K562 (cell line): ENCODE measurements around the gene ANKRD7. TPM values are rescaled to one million over a fixed set of nuclear protein-coding genes. Genes with fewer than 3 reads are reported as not detected.

ENCODE experiments used
- ATAC-seq: fragments of 200-7000 bp; cut with Tn5 transposase; 3 replicates; pipeline ENCODE4 v1.9.1; 2020; ENCODE audit warnings: moderate library complexity
- BruUV-seq: library from RNA; stranded (reverse); fragments of 400-500 nt; replicated peaks from 2 replicates; lab custom pipeline; 2021; lab: Mats Ljungman, UMichigan
- CTCF ChIA-PET: fragments of 300-600 bp; formaldehyde crosslinking; extraction: SDS; loops from one replicate; lab custom pipeline; 2021; ENCODE audit warnings: low intra/inter-chr PET ratio; lab: Yijun Ruan, JAX
- POLR2A ChIA-PET: fragments of 300-600, 350-650 bp; sonication (Branson Sonifier 250); formaldehyde crosslinking; extraction: SDS; loops from one replicate; lab custom pipeline; 2021; ENCODE audit warnings: antibody characterized with exemption, inconsistent platforms; lab: Yijun Ruan, JAX
- DNase-seq, 4 experiments: peaks; one replicate each; pipeline versions ENCODE4 v3.0.0 to v3.0.0-alpha.2; 2011 to 2018; ENCODE audit warnings: low spot score in 3 of 4, mixed read lengths in 3 of 4; ENCODE audit errors: extremely low read depth in 1 of 4
- FAIRE-seq: peaks from 2 replicates; lab custom pipeline; 2011; peaks lifted over from hg19 to GRCh38; lab: Jason Lieb, UNC
- H2AFZ ChIP-seq: 2 replicates; pipeline ENCODE4 v1.6.0; 2011; ENCODE audit warnings: low read depth, low read length, control low read depth, inconsistent platforms
- H3K27ac ChIP-seq: fragments of 200-600 bp; 3 replicates; pipeline ENCODE4 v1.8.0; 2011; ENCODE audit warnings: low read depth, mild to moderate bottlenecking, control low read depth, inconsistent platforms, low read length, moderate library complexity, mixed read lengths; ENCODE audit errors: extremely low read depth
- H3K27me3 ChIP-seq, 2 experiments: fragments of 300-600 bp in 1 of 2; 2 replicates in 1 of 2; 3 replicates in 1 of 2; pipeline versions ENCODE4 v1.6.0 to v1.8.0; 2011; ENCODE audit warnings: inconsistent platforms in 2 of 2, low read length in 2 of 2, mild to moderate bottlenecking in 1 of 2, mixed read lengths in 1 of 2, moderate library complexity in 1 of 2; ENCODE audit not compliant: control insufficient read depth in 2 of 2, insufficient read depth in 2 of 2
- H3K36me3 ChIP-seq: fragments of 300-600 bp; 3 replicates; pipeline ENCODE4 v1.8.0; 2011; ENCODE audit warnings: mild to moderate bottlenecking, low read length, inconsistent platforms; ENCODE audit not compliant: control insufficient read depth, insufficient read depth
- H3K4me1 ChIP-seq, 2 experiments: fragments of 200-600 bp in 1 of 2; replicated peaks in 1 of 2; 2 replicates in 1 of 2; 3 replicates in 1 of 2; pipeline versions ENCODE4 v1.5.1 to v1.8.0; 2011; ENCODE audit warnings: inconsistent platforms in 2 of 2, low read length in 2 of 2, mild to moderate bottlenecking in 1 of 2, mixed read lengths in 1 of 2, moderate library complexity in 1 of 2; ENCODE audit not compliant: control insufficient read depth in 2 of 2, insufficient read depth in 2 of 2
- H3K4me2 ChIP-seq: 2 replicates; pipeline ENCODE4 v1.6.1; 2011; ENCODE audit warnings: low read length, control low read depth, inconsistent platforms, mixed read lengths; ENCODE audit not compliant: insufficient read depth
- H3K4me3 ChIP-seq: fragments of 200-600 bp; sonication (generic), shearing (Covaris generic); 2 replicates; pipeline ENCODE4 v1.5.1; 2016; ENCODE audit warnings: control low read depth, inconsistent platforms
- H3K79me2 ChIP-seq: fragments of 200-600 bp; 3 replicates; pipeline ENCODE4 v1.8.0; 2011; ENCODE audit warnings: low read length, inconsistent platforms; ENCODE audit not compliant: control insufficient read depth, insufficient read depth
- H3K9ac ChIP-seq, 2 experiments: 2 replicates each; pipeline versions ENCODE4 v1.6.0 to v1.6.1; 2011; ENCODE audit warnings: low read depth in 2 of 2, low read length in 2 of 2, control low read depth in 1 of 2, inconsistent platforms in 1 of 2, mild to moderate bottlenecking in 1 of 2, mixed read lengths in 1 of 2; ENCODE audit not compliant: insufficient read depth in 1 of 2
- H3K9me1 ChIP-seq: one replicate; pipeline ENCODE4 v1.6.0; 2011; ENCODE audit warnings: inconsistent platforms, mild to moderate bottlenecking, low read length, moderate library complexity; ENCODE audit not compliant: control insufficient read depth, insufficient read depth
- H3K9me3 ChIP-seq: replicated peaks from 2 replicates; pipeline ENCODE4 v1.5.1; 2011; ENCODE audit warnings: low read depth, low read length, inconsistent platforms; ENCODE audit not compliant: control insufficient read depth, insufficient read depth
- H4K20me1 ChIP-seq: replicated peaks from 2 replicates; pipeline ENCODE4 v1.6.1; 2011; ENCODE audit warnings: low read length, inconsistent platforms, mixed read lengths; ENCODE audit not compliant: control insufficient read depth, insufficient read depth
- CTCF ChIP-seq, 3 experiments: IDR thresholded peaks in 2 of 3; conservative IDR thresholded peaks in 1 of 3; 2 replicates each; pipeline ENCODE4 v1.5.1; 2011 to 2012; ENCODE audit warnings: low read length in 3 of 3, mild to moderate bottlenecking in 3 of 3, control low read depth in 2 of 3, improper control_type of control experiment in 1 of 3, inconsistent platforms in 1 of 3, low read depth in 1 of 3, mixed read lengths in 1 of 3, moderate library complexity in 1 of 3; ENCODE audit not compliant: insufficient read depth in 2 of 3
- HMGXB4 ChIP-seq: sonication (generic); formaldehyde crosslinking; IDR thresholded peaks from 2 replicates; pipeline ENCODE4 v1.8.1; 2023; ENCODE audit warnings: mild to moderate bottlenecking, missing genetic modification reagents
- MED1 ChIP-seq: sonication (generic); formaldehyde crosslinking; IDR thresholded peaks from 2 replicates; pipeline ENCODE4 v1.8.1; 2023; ENCODE audit warnings: missing genetic modification reagents, borderline replicate concordance
- ZBTB40 ChIP-seq, 2 experiments: fragments of 450-650 bp in 1 of 2; sonication (generic) in 1 of 2; formaldehyde crosslinking in 1 of 2; IDR thresholded peaks; 2 replicates each; pipeline versions ENCODE4 v1.7.1 to v1.9.0; 2016 to 2022; ENCODE audit warnings: inconsistent platforms in 1 of 2, mild to moderate bottlenecking in 1 of 2, missing genetic modification reagents in 1 of 2
- ZNF24 ChIP-seq: fragments of 450-650 bp; IDR thresholded peaks from 2 replicates; pipeline ENCODE4 v1.6.1; 2016
- ZNF586 ChIP-seq: fragments of 450-650 bp; formaldehyde crosslinking; conservative IDR thresholded peaks from 2 replicates; pipeline ENCODE4 v1.4.0; 2020; ENCODE audit warnings: mild to moderate bottlenecking, moderate library complexity
- WGBS: fragments of 100-300 bp; shearing (Covaris generic); methylation state at CpG from one replicate; pipeline ENCODE4 v1.1.6; 2016; ENCODE audit warnings: low coverage, mixed read lengths; ENCODE audit not compliant: insufficient coverage; ENCODE audit errors: missing lambda C conversion rate; 5-methylcytosine and 5-hydroxymethylcytosine counted together
- in situ Hi-C: fragments of 300-500 bp; cut with MboI; formaldehyde crosslinking; loops from 4 replicates; pipeline ENCODE4 v1.15.0; 2018; ENCODE audit warnings: inconsistent platforms, mixed read lengths
- intact Hi-C: fragments of 100-400 bp; cut with micrococcal nuclease; formaldehyde crosslinking; loops from 2 replicates; pipeline ENCODE4 v1.14.2; 2022
- polyA plus RNA-seq, 8 experiments: library from polyadenylated mRNA; depleted of rRNA in 4 of 8; stranded (reverse) in 5 of 8; unstranded in 3 of 8; fragments of >200 nt; fragmentation: Nextera tagmentation in 2 of 8; fragmentation: Illumina TruSeq in 1 of 8; extraction: Ambion mirVana in 2 of 8; extraction: Trizol in 1 of 8; gene quantifications; 2 replicates each; pipeline versions ENCODE4 v1.2.1 to v1.2.3, GENCODE V29; 2011 to 2014; ENCODE audit warnings: inconsistent platforms in 1 of 8, missing spikeins in 1 of 8
- total RNA-seq, 7 experiments: library from RNA; depleted of rRNA in 6 of 7; stranded (reverse); fragments of >200 nt in 6 of 7; fragmentation: Illumina TruSeq in 2 of 7; extraction: Trizol in 2 of 7; gene quantifications; 2 replicates each; pipeline versions ENCODE4 v1.2.1 to v1.2.3, GENCODE V29; 2011 to 2021; ENCODE audit warnings: low replicate concordance in 1 of 7
- TF ChIP-seq, protein P1 (sequence below): fragments of 450-650 bp; formaldehyde crosslinking; IDR thresholded peaks from 2 replicates; pipeline ENCODE4 v1.4.0; 2020; ENCODE audit warnings: mild to moderate bottlenecking, moderate library complexity

The ANKRD7 gene
- total and polyA plus RNA-seq, 9 of the 15 experiments (the other 6 are each of a cell fraction or from before 2014, with no cell fraction given) = 0.33 TPM; not detected in 8

GRCh38 chr7:118259115-118259514 lies 34.6 kb downstream of the ANKRD7 start:
- no peak for ATAC-seq
- H2AFZ ChIP-seq = no peak overlapping the region
- no peaks in the 10 kb centered on the region for H3K36me3 ChIP-seq
- no peaks in the 10 kb centered on the region for H3K79me2 ChIP-seq
- WGBS = 8% methylated on average over 2 of the region's 2 CpGs
- no peaks in the 10 kb centered on the region for H3K4me1 ChIP-seq
- intact Hi-C loops = loop anchor here (5.0 kb wide), 1 partner anchor 918 kb away; no protein-coding TSS in a partner anchor
- no peaks in the 10 kb centered on the region for H3K27me3 ChIP-seq
- BruUV-seq = no TSS peak
- ChIA-PET POLR2A (no interaction called here), CTCF (no interaction called here)
- no peaks in the 10 kb centered on the region for H3K9me3 ChIP-seq
- H3K27ac ChIP-seq = no peak overlapping the region
- no peak overlapping the region for H3K4me3 ChIP-seq
- H3K9ac ChIP-seq = no peak overlapping the region
- in situ Hi-C loops = no loop called here
- H3K4me2 ChIP-seq = no peak overlapping the region
- H3K9me1 ChIP-seq = no peaks in the 10 kb centered on the region
- no peaks in the 10 kb centered on the region for H4K20me1 ChIP-seq
- no peak for FAIRE-seq
- no peak for DNase-seq
- TF ChIP-seq ZNF586 (CRISPR knock-in tag) (no peak), ZNF24 (no peak), MED1 (CRISPR knock-in tag) (no peak), HMGXB4 (CRISPR knock-in tag) (no peak), CTCF (IDR thresholded peaks at IDR 0.05 in 2 of 3, conservative IDR thresholded peaks at IDR 0.05 in 1 of 3; ENCODE audit: insufficient read depth in 2 of 3, low read depth in 1 of 3, low read length in 3 of 3) (peak in 1 of 3 experiments; percentile 35; a peak in 2 of 6 replicates), ZBTB40 (IDR thresholded peaks at IDR 0.05) (no peak), ZBTB40 (CRISPR knock-in tag; IDR thresholded peaks at IDR 0.05) (no peak)
- TF ChIP-seq, protein P1, sequence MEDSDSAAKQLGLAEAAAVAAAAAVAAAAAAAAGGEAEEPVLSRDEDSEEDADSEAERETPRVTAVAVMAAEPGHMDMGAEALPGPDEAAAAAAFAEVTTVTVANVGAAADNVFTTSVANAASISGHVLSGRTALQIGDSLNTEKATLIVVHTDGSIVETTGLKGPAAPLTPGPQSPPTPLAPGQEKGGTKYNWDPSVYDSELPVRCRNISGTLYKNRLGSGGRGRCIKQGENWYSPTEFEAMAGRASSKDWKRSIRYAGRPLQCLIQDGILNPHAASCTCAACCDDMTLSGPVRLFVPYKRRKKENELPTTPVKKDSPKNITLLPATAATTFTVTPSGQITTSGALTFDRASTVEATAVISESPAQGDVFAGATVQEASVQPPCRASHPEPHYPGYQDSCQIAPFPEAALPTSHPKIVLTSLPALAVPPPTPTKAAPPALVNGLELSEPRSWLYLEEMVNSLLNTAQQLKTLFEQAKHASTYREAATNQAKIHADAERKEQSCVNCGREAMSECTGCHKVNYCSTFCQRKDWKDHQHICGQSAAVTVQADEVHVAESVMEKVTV (CRISPR knock-in tag) = peak; percentile 80
